Cardiac fibroblast (primary cell): ENCODE data around the gene SPATA7.

Source experiments
- DNase-seq, 2 donors: peaks; one replicate each; pipeline versions ENCODE4 v3.0.0 to v3.0.0-alpha.2; 2010; ENCODE audit warnings: low read depth in 2 of 2
- H3K4me3 ChIP-seq, 2 donors: replicated peaks in 1 of 2; 1 replicate in 1 of 2; 2 replicates in 1 of 2; pipeline ENCODE4 v1.5.1; 2011; ENCODE audit warnings: low read depth in 2 of 2, low read length in 2 of 2, mild to moderate bottlenecking in 2 of 2, moderate library complexity in 1 of 2
- CTCF ChIP-seq: IDR thresholded peaks from one replicate; pipeline ENCODE4 v1.5.1; 2011; ENCODE audit warnings: low read depth, mild to moderate bottlenecking, low read length, inconsistent platforms

SPATA7 gene

GRCh38 chr14:88385212-88386101 lies at the start of gene SPATA7:
Gene SPATA7, plus strand, starts transcription at chr14:88385657. Its CDS starts 162 bp downstream, at chr14:88385819.
- no peak for TF ChIP-seq CTCF
- peak within 1 kb of the TSS; percentile 62 to 80 for H3K4me3 ChIP-seq
- DNase-seq, result peak; percentile 86 to 90

DNA sequence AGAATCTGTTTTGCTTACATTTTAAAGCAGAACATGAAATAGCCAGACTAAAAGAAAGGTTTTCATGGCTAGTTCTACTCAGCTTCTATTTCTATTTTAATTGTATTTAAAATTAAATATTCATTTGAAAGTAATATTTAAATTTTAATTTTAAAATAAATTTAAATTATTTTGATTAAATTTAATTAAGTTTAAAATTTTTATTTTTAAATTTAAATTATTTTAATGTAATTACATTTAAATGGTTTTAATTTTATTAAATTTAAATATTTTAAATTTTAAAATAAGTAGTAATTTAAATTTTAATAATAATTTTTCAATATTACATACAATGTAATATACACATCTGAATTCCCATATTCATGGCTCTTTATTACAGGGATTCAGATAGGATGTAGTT lies 45.1 kb upstream of the SPATA7 start:
- no peak for DNase-seq
- no peak for TF ChIP-seq CTCF
- no peak overlapping the region for H3K4me3 ChIP-seq

DNA sequence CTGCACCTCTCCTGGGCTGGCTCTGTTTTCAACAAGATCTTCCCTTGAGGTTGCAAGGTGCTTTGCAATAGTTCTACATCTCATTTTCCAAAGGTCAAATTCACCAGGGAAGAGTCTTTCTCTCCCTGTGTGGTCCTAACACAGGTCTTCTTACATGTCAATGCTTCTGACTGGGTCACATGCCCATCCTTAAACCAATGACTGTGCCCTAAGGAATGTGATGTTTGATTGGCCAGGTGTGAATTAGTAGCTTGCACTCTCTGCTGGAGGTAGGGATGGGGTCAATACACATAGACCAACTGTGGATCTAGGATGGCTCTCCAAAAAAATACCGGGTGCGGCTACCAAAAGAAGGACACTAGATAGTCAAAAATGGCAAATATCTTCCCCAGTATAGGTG lies 42.5 kb upstream of the SPATA7 start:
- TF ChIP-seq CTCF, result no peak
- no peak for DNase-seq
- H3K4me3 ChIP-seq, result no peak overlapping the region

DNA sequence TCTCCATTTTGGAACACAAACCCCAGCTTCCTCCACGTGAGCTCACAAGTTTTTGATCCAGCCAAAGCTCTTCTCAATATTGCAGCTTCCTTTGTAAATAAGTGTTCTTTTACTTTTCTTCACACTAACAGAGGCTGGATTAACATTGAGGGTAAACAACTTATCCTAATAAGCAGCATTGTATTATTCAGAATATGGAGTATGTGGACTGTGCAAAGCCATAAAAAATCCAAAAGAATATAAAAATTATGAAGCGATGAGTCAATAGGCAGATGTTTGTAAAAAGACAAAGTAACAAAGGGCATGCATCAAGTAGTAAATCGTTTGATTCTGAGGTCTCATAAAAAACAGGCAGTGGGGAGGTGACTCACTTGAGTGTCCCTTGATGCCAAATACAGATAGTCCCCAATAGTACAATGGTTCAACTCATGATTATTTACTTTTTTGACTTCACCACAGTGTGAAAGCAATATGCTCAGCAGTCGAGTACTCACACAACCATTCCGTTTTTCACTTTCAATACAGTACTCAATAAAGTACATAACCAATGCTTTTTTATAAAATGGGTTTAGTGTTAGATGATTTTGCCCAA lies 39.3 kb upstream of the SPATA7 start:
- no peak overlapping the region for H3K4me3 ChIP-seq
- no peak for TF ChIP-seq CTCF
- DNase-seq, result peak in 1 of 2 donors; percentile 48

- no peak overlapping the region for H3K4me3 ChIP-seq
- no peak for TF ChIP-seq CTCF
- peak in 1 of 2 donors; percentile 29 for DNase-seq
Measured at GRCh38 chr14:88348546-88348945, 36.9 kb upstream of the SPATA7 start.

- peak; percentile 54 to 77 for DNase-seq
- no peak overlapping the region for H3K4me3 ChIP-seq
- no peak for TF ChIP-seq CTCF
Measured at GRCh38 chr14:88351966-88352691, 33.3 kb upstream of the SPATA7 start.
